Aorta (tissue), 5 donors: ENCODE data around the gene ERICH3. TPM values are rescaled to one million over a fixed set of nuclear protein-coding genes. Genes with fewer than 3 reads are reported as not detected.
"Not testable (repeated sequence)": the region's sequence is repeated elsewhere in the genome, so short reads cannot be mapped to it uniquely, and the experiment has no call there.

Experiments
- ATAC-seq: fragments of 200-7000 bp; cut with Tn5 transposase; one replicate; pipeline ENCODE4 v1.9.1; 2022; ENCODE audit warnings: moderate library complexity; ENCODE audit not compliant: low FRiP score
- DNase-seq, 2 donors: peaks; one replicate each; pipeline ENCODE4 v3.0.0-alpha.2; 2020
- H3K27ac ChIP-seq, 2 donors: one replicate each; pipeline ENCODE4 v1.5.1; 2013; ENCODE audit warnings: low read length in 2 of 2, mild to moderate bottlenecking in 2 of 2, moderate library complexity in 2 of 2, control low read depth in 1 of 2, inconsistent platforms in 1 of 2, low read depth in 1 of 2
- H3K27me3 ChIP-seq, 2 donors: one replicate each; pipeline ENCODE4 v1.6.1; 2013; ENCODE audit warnings: control low read depth in 1 of 2, low read length in 1 of 2, mild to moderate bottlenecking in 1 of 2, moderate library complexity in 1 of 2; ENCODE audit not compliant: insufficient read depth in 2 of 2, control insufficient read depth in 1 of 2
- H3K36me3 ChIP-seq, 2 donors: one replicate each; pipeline ENCODE4 v1.6.1; 2013; ENCODE audit warnings: control low read depth in 1 of 2, low read length in 1 of 2, mild to moderate bottlenecking in 1 of 2; ENCODE audit not compliant: insufficient read depth in 2 of 2, control insufficient read depth in 1 of 2
- H3K4me1 ChIP-seq, 2 donors: one replicate each; pipeline ENCODE4 v1.6.1; 2013; ENCODE audit warnings: low read length in 2 of 2, control low read depth in 1 of 2, mild to moderate bottlenecking in 1 of 2, moderate library complexity in 1 of 2; ENCODE audit not compliant: insufficient read depth in 2 of 2, control insufficient read depth in 1 of 2
- H3K4me3 ChIP-seq, 2 donors: one replicate each; pipeline ENCODE4 v1.5.1; 2013; ENCODE audit warnings: low read length in 2 of 2, control low read depth in 1 of 2, mild to moderate bottlenecking in 1 of 2
- H3K9me3 ChIP-seq: one replicate; pipeline ENCODE4 v1.6.1; 2013; ENCODE audit warnings: mild to moderate bottlenecking, low read length; ENCODE audit not compliant: control insufficient read depth
- WGBS, 2 donors: extraction: QIAGEN DNeasy Blood & Tissue Kit; methylation state at CpG; one replicate each; pipeline ENCODE4 v1.1.7; 2013; 5-methylcytosine and 5-hydroxymethylcytosine counted together
- intact Hi-C, 2 donors: fragments of 100-400 bp; cut with DNase I; formaldehyde crosslinking; loops; one replicate each; pipeline versions ENCODE4 v1.14.2 to v1.15.0; 2022
- polyA plus RNA-seq, 2 donors: library from polyadenylated mRNA; stranded (reverse); fragments of 200-250 nt; gene quantifications; one replicate each; pipeline ENCODE4 v1.2.3, GENCODE V29; 2013
- total RNA-seq, 2 donors: library from RNA; stranded (reverse); fragmentation: NEBNext Ultra II Directional; extraction: Animal tissue kit (Norgen Biotek cat#: 25700); gene quantifications; one replicate each; pipeline ENCODE4 v1.2.1, GENCODE V29; 2021
- donor health status: healthy with polysubstance abuse.
- donor health status: Bipolar disorder and iron deficiency.
- donor health status: DM: no; HTN: no; CAD: no.
- donor health status: DM: no; HTN: no; CAD: no.
- donor health status: DM: yes; HTN: yes; CAD: no.

ERICH3 gene
- total and polyA plus RNA-seq, 4 donors: under 0.01 to 0.42 TPM; not detected in 2

GRCh38 chr1:74683656-74684055, 10.1 kb upstream of the ERICH3 start:
- no peak for DNase-seq
- H3K27me3 ChIP-seq: no peaks in the 10 kb centered on the region
- H3K27ac ChIP-seq: no peak overlapping the region
- no peaks in the 10 kb centered on the region for H3K36me3 ChIP-seq
- ATAC-seq: no peak
- no peaks in the 10 kb centered on the region for H3K9me3 ChIP-seq
- H3K4me1 ChIP-seq: no peaks in the 10 kb centered on the region
- intact Hi-C loops: no loop called here
- no peak overlapping the region for H3K4me3 ChIP-seq

GRCh38 chr1:74681851-74682250, 8.3 kb upstream of the ERICH3 start:
- Histone ChIP-seq H3K4me3 (no peak overlapping the region), H3K9me3 (no peaks in the 10 kb centered on the region), H3K27me3 (no peaks in the 10 kb centered on the region), H3K4me1 (no peaks in the 10 kb centered on the region), H3K27ac (no peak overlapping the region), H3K36me3 (no peaks in the 10 kb centered on the region)
- ATAC-seq: no peak
- intact Hi-C loops: no loop called here
- 65 to 86% methylated on average over 2 of the region's 2 CpGs for WGBS, 2 donors
- DNase-seq: no peak

- ATAC-seq: no peak
These were observed 7.9 kb upstream of the ERICH3 start for GRCh38 chr1:74681449-74681848.

GRCh38 chr1:74681001-74681400, 7.4 kb upstream of the ERICH3 start:
- 60 to 63% methylated on average over 3 of the region's 3 CpGs for WGBS, 2 donors
- no peaks in the 10 kb centered on the region for H3K9me3 ChIP-seq
- H3K27me3 ChIP-seq: no peaks in the 10 kb centered on the region
- H3K4me3 ChIP-seq: no peak overlapping the region
- H3K4me1 ChIP-seq: no peaks in the 10 kb centered on the region
- ATAC-seq (no peak), DNase-seq (no peak)
- no peaks in the 10 kb centered on the region for H3K36me3 ChIP-seq
- intact Hi-C loops: no loop called here
- H3K27ac ChIP-seq: no peak overlapping the region

More at GRCh38 chr1:74681449-74681848, 7.9 kb upstream of the ERICH3 start:
- Histone ChIP-seq H3K27ac (no peak overlapping the region), H3K9me3 (no peaks in the 10 kb centered on the region), H3K4me1 (no peaks in the 10 kb centered on the region), H3K27me3 (no peaks in the 10 kb centered on the region), H3K4me3 (no peak overlapping the region), H3K36me3 (no peaks in the 10 kb centered on the region)
- 82 to 85% methylated on average over 4 of the region's 4 CpGs for WGBS, 2 donors
- intact Hi-C loops: no loop called here
- DNase-seq: no peak

GRCh38 chr1:74679811-74680210, 6.2 kb upstream of the ERICH3 start:
- no peak for DNase-seq
- H3K27ac ChIP-seq: no peak overlapping the region
- 91 to 92% methylated on average over 2 of the region's 2 CpGs for WGBS, 2 donors
- H3K4me3 ChIP-seq: no peak overlapping the region
- H3K9me3 ChIP-seq: no peaks in the 10 kb centered on the region
- intact Hi-C loops: no loop called here
- H3K4me1 ChIP-seq: no peaks in the 10 kb centered on the region
- H3K36me3 ChIP-seq: no peaks in the 10 kb centered on the region
- no peak for ATAC-seq
- no peaks in the 10 kb centered on the region for H3K27me3 ChIP-seq

DNA sequence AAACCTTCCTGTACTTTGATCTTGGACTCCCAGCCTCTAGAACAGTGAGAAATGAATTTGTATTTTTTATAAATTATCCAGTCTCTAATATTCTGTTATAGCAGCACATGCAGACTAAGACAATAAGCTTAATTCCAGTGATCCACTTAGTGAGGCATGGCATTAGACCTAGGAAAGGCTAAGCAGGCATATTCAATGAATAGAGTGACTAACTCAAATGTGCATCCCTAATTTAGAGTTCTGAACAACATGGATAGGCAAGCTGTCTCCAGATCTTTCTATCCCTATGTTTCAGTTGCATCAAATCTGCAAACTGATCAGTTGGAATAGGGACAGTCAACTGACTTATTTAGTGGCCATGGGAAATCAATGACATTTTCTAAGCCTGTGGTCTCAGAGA, 4.3 kb upstream of the ERICH3 start:
- Histone ChIP-seq H3K4me3 (no peak overlapping the region), H3K4me1 (no peaks in the 10 kb centered on the region), H3K27ac (no peak overlapping the region), H3K9me3 (no peaks in the 10 kb centered on the region), H3K36me3 (no peaks in the 10 kb centered on the region), H3K27me3 (no peaks in the 10 kb centered on the region)
- intact Hi-C loops: no loop called here
- no peak for ATAC-seq
- no peak for DNase-seq

- ATAC-seq (no peak), DNase-seq (no peak)
- no peaks in the 10 kb centered on the region for H3K9me3 ChIP-seq
- H3K36me3 ChIP-seq: no peaks in the 10 kb centered on the region
- H3K27ac ChIP-seq: no peak overlapping the region
- H3K4me3 ChIP-seq: no peak overlapping the region
- intact Hi-C loops: no loop called here
- WGBS, 2 donors: 62 to 67% methylated on average over 6 of the region's 6 CpGs
- H3K27me3 ChIP-seq: no peaks in the 10 kb centered on the region
- no peaks in the 10 kb centered on the region for H3K4me1 ChIP-seq
These were observed 871 bp upstream of the ERICH3 start for GRCh38 chr1:74674278-74675048.

DNA sequence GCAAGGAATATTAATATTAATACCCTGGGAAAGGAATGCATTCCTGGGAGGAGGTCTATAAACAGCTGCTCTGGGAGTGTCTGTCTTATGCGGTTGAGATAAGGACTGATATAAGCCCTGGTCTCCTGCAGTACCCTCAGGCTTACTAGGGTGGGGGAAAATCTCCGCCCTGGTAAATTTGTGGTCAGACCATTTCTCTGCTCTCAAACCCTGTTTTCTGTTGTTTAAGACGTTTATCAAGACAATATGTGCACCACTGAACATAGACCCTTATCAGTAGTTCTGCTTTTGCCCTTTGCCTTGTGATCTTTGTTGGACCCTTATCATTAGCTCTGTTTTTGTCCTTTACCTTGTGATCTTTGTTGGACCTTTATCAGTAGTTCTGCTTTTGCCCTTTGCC, 2.7 kb downstream of the ERICH3 start:
- 78 to 83% methylated on average over 3 of the region's 3 CpGs for WGBS, 2 donors
- H3K27ac ChIP-seq, H3K9me3 ChIP-seq, ATAC-seq, H3K27me3 ChIP-seq, H3K4me1 ChIP-seq, DNase-seq, H3K4me3 ChIP-seq, H3K36me3 ChIP-seq, intact Hi-C loops: not testable (repeated sequence)

GRCh38 chr1:74654708-74655107, 18.9 kb downstream of the ERICH3 start:
- DNase-seq (no peak), ATAC-seq (no peak)
- intact Hi-C loops: no loop called here
- no peak overlapping the region for H3K4me3 ChIP-seq
- no peaks in the 10 kb centered on the region for H3K27me3 ChIP-seq
- H3K27ac ChIP-seq: no peak overlapping the region
- H3K9me3 ChIP-seq: no peaks in the 10 kb centered on the region
- H3K36me3 ChIP-seq: no peaks in the 10 kb centered on the region
- WGBS, 2 donors: 73 to 77% methylated on average over 1 of the region's 1 CpG
- H3K4me1 ChIP-seq: no peaks in the 10 kb centered on the region
